ENCODE measurements around the gene MORF4L1.

The MORF4L1 gene

DNA sequence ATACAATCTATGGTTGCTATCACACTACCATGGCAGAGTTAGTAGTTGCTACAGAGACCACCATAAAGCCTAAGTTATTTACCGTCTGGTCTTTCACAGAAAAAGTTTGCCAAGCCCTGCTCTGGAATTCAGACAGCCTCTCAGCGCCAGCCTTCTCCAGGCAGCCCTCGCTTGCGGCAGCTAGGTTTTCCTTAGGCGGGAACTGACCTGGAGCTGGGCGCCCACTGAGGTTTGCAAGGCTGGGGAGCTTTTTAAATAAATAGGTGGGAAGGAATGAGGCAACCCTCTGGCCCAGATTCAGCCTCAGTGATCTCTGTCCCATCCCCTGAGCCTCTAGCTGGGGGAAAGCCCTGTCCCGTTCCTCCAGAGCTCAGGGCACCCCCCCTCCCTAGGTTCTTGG lies 71.0 kb downstream of the MORF4L1 start:
- no peak overlapping the region for H3K4me3 ChIP-seq (ENCODE audit: low read depth, low read length)

DNA sequence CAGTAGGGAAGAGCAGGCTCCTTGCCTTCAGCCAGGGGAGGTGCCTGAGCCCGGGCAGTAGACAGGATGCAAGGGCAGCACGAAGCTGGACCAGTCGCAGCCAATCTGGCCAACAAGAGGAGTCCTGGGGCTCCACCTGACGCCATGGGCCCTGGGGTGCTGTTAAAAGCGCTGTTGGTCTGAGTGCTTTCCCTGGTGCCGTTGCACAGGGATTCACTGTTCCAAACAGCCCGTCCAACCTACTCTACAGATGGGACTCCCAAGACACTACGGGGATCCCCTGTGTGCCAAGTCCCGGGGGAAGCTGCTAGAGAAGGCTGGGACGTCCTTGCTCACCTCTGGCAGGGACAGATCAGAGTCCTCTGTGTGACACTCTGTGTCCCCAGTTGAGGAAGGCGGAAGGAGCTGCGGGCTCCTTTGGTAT lies 71.5 kb downstream of the MORF4L1 start:
- H3K4me3 ChIP-seq (ENCODE audit: low read depth, low read length): peak overlapping the region; percentile 48

DNA sequence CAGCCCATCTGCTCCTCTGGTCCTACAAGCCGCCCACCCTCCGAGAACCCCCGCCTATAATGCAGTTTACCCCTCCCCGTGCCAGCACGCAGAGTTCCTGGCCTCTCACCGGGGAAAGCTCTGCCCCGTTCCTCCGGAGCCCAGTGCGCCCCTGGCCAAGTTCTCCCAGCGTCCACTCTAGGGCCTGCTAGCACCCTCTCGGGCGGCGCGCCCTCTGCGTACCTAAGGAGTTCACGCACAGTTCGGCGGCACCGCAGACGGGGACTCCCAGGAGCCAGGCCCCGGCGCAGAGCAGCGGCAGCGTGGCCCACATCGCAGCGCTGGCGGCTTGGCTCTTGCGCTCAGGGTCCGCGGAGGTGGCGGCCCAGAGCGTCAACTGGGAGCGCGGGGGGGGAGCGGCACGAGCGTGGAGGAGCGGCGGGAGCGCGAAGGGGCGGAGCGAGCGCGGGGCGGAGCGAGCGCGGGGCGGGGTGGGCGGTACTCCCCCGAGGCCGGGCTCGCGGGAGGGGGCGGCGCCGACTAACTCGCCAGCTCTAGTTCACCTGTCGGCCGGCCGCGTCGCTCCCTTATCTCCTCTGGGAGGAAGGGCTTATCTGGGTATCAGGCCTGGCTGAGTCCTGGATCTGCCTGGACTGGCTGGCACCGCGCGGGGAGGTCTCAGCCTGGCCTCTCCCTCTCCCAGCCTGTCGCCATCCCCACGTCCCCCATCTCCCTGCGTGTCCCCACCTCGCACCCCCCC lies 72.1 kb downstream of the MORF4L1 start, which contains the start of gene CTSH:
Gene CTSH (minus strand): TSS at position 378 of the 739 bp plus-strand sequence. CDS start 65 bp downstream, at position 313.
- H3K4me3 ChIP-seq (ENCODE audit: low read depth, low read length): peak within 1 kb of the TSS; percentile 48

DNA sequence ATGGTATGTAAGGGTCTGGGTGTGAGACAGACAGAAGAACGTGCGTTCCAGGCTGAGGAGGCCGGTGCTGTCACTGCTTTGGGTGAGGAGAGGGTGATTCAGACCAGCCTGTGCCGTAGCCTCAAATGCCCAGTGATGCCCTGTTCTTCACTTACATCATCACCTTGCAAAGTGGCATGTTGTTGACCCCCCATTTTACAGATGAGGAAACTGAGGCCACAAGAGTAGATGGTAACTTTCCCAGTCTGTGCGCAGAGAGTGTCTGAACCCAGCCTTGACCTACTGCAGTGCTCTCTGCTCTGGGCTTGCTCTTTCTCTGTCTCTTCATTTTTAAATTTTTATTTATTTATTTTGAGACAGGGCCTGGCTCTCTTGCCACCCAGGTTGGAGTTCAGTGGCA lies 73.8 kb downstream of the MORF4L1 start:
- H3K4me3 ChIP-seq (ENCODE audit: low read depth, low read length): no peak overlapping the region

DNA sequence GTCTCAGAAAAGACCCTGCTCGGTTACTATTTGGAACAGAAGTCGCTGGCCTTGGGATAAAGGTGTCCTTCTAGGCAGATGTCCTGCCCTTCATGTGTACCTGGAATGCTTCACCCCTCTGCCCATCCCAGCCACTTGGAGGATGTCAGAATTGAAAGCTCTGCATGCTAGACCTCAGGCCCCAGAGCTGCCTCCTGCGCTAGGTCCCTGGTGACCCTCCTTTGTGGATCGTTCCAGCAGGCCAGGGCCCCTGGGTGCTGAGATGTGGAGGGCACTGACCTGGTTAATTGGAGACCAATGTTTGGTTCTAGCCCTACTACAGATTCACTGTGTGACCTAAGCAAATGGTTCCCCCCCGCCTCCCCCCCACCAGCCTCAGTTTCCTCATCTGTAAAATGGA lies 74.8 kb downstream of the MORF4L1 start:
- H3K4me3 ChIP-seq (ENCODE audit: low read depth, low read length): no peak overlapping the region

Data from iPS-11a (cell line).